Spleen (tissue), 11 donors: ENCODE measurements around the gene AIM2. TPM values are rescaled to one million over a fixed set of nuclear protein-coding genes. Genes with fewer than 3 reads are reported as not detected.
"Not testable (repeated sequence)": the region's sequence is repeated elsewhere in the genome, so short reads cannot be mapped to it uniquely, and the experiment has no call there.

ENCODE experiments used
- DNase-seq: peaks from one replicate; pipeline ENCODE4 v3.0.0-alpha.2; 2020
- H3K27ac ChIP-seq, 8 donors: fragments of 200-600 bp; sonication (generic) in 7 of 8; 1 replicate in 4 of 8; 2 replicates in 4 of 8; pipeline versions ENCODE4 v1.5.0 to v1.8.0; 2016 to 2021; ENCODE audit warnings: inconsistent platforms in 4 of 8, mild to moderate bottlenecking in 4 of 8, moderate library complexity in 1 of 8
- H3K27me3 ChIP-seq, 7 donors: fragments of 200-600 bp; sonication (generic) in 6 of 7; replicated peaks in 1 of 7; 1 replicate in 4 of 7; 2 replicates in 3 of 7; pipeline versions ENCODE4 v1.5.0 to v1.8.0; 2016 to 2021; ENCODE audit warnings: inconsistent platforms in 3 of 7, mild to moderate bottlenecking in 1 of 7
- H3K36me3 ChIP-seq, 6 donors: fragments of 200-600 bp; sonication (generic) in 5 of 6; 1 replicate in 4 of 6; 2 replicates in 2 of 6; pipeline versions ENCODE4 v1.5.0 to v1.8.0; 2016 to 2021; ENCODE audit warnings: inconsistent platforms in 2 of 6
- H3K4me1 ChIP-seq, 6 donors: fragments of 200-600 bp; sonication (generic) in 5 of 6; 1 replicate in 3 of 6; 2 replicates in 3 of 6; pipeline versions ENCODE4 v1.5.0 to v1.8.0; 2016 to 2021; ENCODE audit warnings: inconsistent platforms in 3 of 6
- H3K4me3 ChIP-seq, 8 donors: fragments of 200-600 bp; sonication (generic) in 7 of 8; 1 replicate in 4 of 8; 2 replicates in 4 of 8; pipeline versions ENCODE4 v1.5.0 to v1.8.0; 2016 to 2021; ENCODE audit warnings: inconsistent platforms in 4 of 8, mild to moderate bottlenecking in 4 of 8, moderate library complexity in 2 of 8
- H3K9me3 ChIP-seq, 8 donors: fragments of 200-600 bp; sonication (generic) in 7 of 8; 1 replicate in 4 of 8; 2 replicates in 4 of 8; pipeline versions ENCODE4 v1.5.0 to v1.8.0; 2016 to 2021; ENCODE audit warnings: inconsistent platforms in 4 of 8
- CTCF ChIP-seq, 11 experiments: fragments of 200-600 bp in 7 of 11; fragments of 450-650 bp in 4 of 11; sonication (generic) in 4 of 11; IDR thresholded peaks in 8 of 11; conservative IDR thresholded peaks in 3 of 11; 1 replicate in 7 of 11; 2 replicates in 4 of 11; pipeline versions ENCODE4 v1.4.0 to v1.8.0; 2016 to 2021; ENCODE audit warnings: antibody characterized with exemption in 11 of 11, inconsistent platforms in 4 of 11, mild to moderate bottlenecking in 1 of 11
- POLR2A ChIP-seq, 3 donors: fragments of 450-650 bp; IDR thresholded peaks; one replicate each; pipeline ENCODE4 v1.5.1; 2017; ENCODE audit warnings: antibody characterized with exemption in 3 of 3, mild to moderate bottlenecking in 1 of 3
- POLR2AphosphoS5 ChIP-seq, 3 donors: sonication (generic); formaldehyde crosslinking; IDR thresholded peaks; one replicate each; pipeline ENCODE4 v1.5.1; 2017; ENCODE audit warnings: antibody characterized with exemption in 3 of 3
- WGBS, 5 donors: extraction: QIAGEN DNeasy Blood & Tissue Kit in 3 of 5; methylation state at CpG; one replicate each; pipeline versions ENCODE4 v1.1.5 to v1.1.7; 2013 to 2018; 5-methylcytosine and 5-hydroxymethylcytosine counted together
- intact Hi-C: fragments of 100-400 bp; cut with DNase I; formaldehyde crosslinking; loops from one replicate; pipeline ENCODE4 v1.15.0; 2023; ENCODE audit warnings: low total_unique reads
- polyA plus RNA-seq, 3 donors: library from polyadenylated mRNA; stranded (reverse); fragments of 200-250 nt; gene quantifications; one replicate each; pipeline ENCODE4 v1.2.1, GENCODE V29; 2013
- total RNA-seq, 7 donors: library from RNA; depleted of rRNA in 3 of 7; stranded (reverse); fragments of >200 nt in 3 of 7; fragmentation: NEBNext Ultra II Directional in 4 of 7; extraction: Animal tissue kit (Norgen Biotek cat#: 25700) in 4 of 7; gene quantifications; one replicate each; pipeline versions ENCODE4 v1.1.0 to v1.2.1, GENCODE V29; 2016 to 2021
- donor health status: healthy with polysubstance abuse.
- donor health status: DM: no; HTN: no; CAD: no; lungs with moderate emphysema.
- donor health status: DM: no; HTN: no; CAD: no.
- donor health status: Bipolar disorder and iron deficiency.
- donor health status: healthy.
- donor health status: DM: no; HTN: no; CAD: no.
- donor health status: DM: yes; HTN: yes; CAD: no.

AIM2 gene
- total and polyA plus RNA-seq, 10 donors: 26.2 to 73.9 (median 40.0) TPM

- H3K9me3 ChIP-seq: no peaks in the 10 kb centered on the region
- H3K4me1 ChIP-seq: peaks cover 0 to 64% (median 7%) of the 10 kb centered on the region in 6 donors
- no peak for TF ChIP-seq POLR2A (IDR thresholded peaks at IDR 0.05)
- no peak for TF ChIP-seq CTCF (IDR thresholded peaks at IDR 0.05 in 8 of 11, conservative IDR thresholded peaks at IDR 0.05 in 3 of 11)
- TF ChIP-seq POLR2AphosphoS5 (IDR thresholded peaks at IDR 0.05): no peak
- WGBS, 5 donors: 74 to 82% (median 75%) methylated on average over 7 of the region's 7 CpGs
- peak overlapping the region in 1 of 8 donors; percentile 33 for H3K27ac ChIP-seq
- peaks cover 4 to 96% (median 82%) of the 10 kb centered on the region in 6 donors for H3K36me3 ChIP-seq
- H3K27me3 ChIP-seq: no peaks in the 10 kb centered on the region
- no peak overlapping the region for H3K4me3 ChIP-seq
- intact Hi-C loops: no loop called here
- no peak for DNase-seq
Observed at GRCh38 chr1:159040893-159041724, 35.5 kb downstream of the AIM2 start.

- DNase-seq: no peak
- H3K4me3 ChIP-seq: no peak overlapping the region
- H3K27ac ChIP-seq: no peak overlapping the region
- no peaks in the 10 kb centered on the region for H3K9me3 ChIP-seq
- H3K4me1 ChIP-seq: peaks cover 0 to 63% (median 4%) of the 10 kb centered on the region in 6 donors
- WGBS, 5 donors: 92 to 98% (median 95%) methylated on average over 1 of the region's 1 CpG
- H3K27me3 ChIP-seq: no peaks in the 10 kb centered on the region
- intact Hi-C loops: no loop called here
- no peak for TF ChIP-seq POLR2A (IDR thresholded peaks at IDR 0.05)
- TF ChIP-seq CTCF (IDR thresholded peaks at IDR 0.05 in 8 of 11, conservative IDR thresholded peaks at IDR 0.05 in 3 of 11): no peak
- TF ChIP-seq POLR2AphosphoS5 (IDR thresholded peaks at IDR 0.05): no peak
- peaks cover 4 to 96% (median 84%) of the 10 kb centered on the region in 6 donors for H3K36me3 ChIP-seq
Observed at GRCh38 chr1:159040206-159040605, 36.4 kb downstream of the AIM2 start.

GRCh38 chr1:159030877-159031447, 45.6 kb downstream of the AIM2 start:
- intact Hi-C loops: no loop called here
- H3K4me1 ChIP-seq: peaks cover 4 to 92% (median 43%) of the 10 kb centered on the region in 6 donors
- no peaks in the 10 kb centered on the region for H3K27me3 ChIP-seq
- no peak for DNase-seq
- WGBS, 5 donors: 65 to 87% (median 81%) methylated on average over 3 of the region's 3 CpGs
- H3K27ac ChIP-seq: peak overlapping the region in 1 of 8 donors; percentile 61
- peak in 2 of 3 donors; percentile 31 to 39 for TF ChIP-seq POLR2AphosphoS5 (IDR thresholded peaks at IDR 0.05)
- TF ChIP-seq POLR2A (IDR thresholded peaks at IDR 0.05): no peak
- H3K9me3 ChIP-seq: peaks cover 0 to 12% (median 4%) of the 10 kb centered on the region in 8 donors
- H3K36me3 ChIP-seq: peaks cover 0 to 99% (median 80%) of the 10 kb centered on the region in 6 donors
- H3K4me3 ChIP-seq: no peak overlapping the region

- H3K27me3 ChIP-seq: no peaks in the 10 kb centered on the region
- peaks cover 0 to 99% (median 80%) of the 10 kb centered on the region in 6 donors for H3K36me3 ChIP-seq
- intact Hi-C loops: no loop called here
- peaks cover 0 to 12% (median 4%) of the 10 kb centered on the region in 8 donors for H3K9me3 ChIP-seq
- peak overlapping the region in 1 of 8 donors; percentile 61 for H3K27ac ChIP-seq
- WGBS, 5 donors: 90 to 100% (median 96%) methylated on average over 1 of the region's 1 CpG
- TF ChIP-seq POLR2AphosphoS5 (IDR thresholded peaks at IDR 0.05) (no peak), CTCF (IDR thresholded peaks at IDR 0.05 in 8 of 11, conservative IDR thresholded peaks at IDR 0.05 in 3 of 11) (no peak), POLR2A (IDR thresholded peaks at IDR 0.05) (no peak)
- H3K4me3 ChIP-seq: no peak overlapping the region
- H3K4me1 ChIP-seq: peaks cover 4 to 93% (median 49%) of the 10 kb centered on the region in 6 donors
- DNase-seq: no peak
Observed at GRCh38 chr1:159030311-159030710, 46.3 kb downstream of the AIM2 start.

GRCh38 chr1:159026841-159027240, 49.7 kb downstream of the AIM2 start:
- H3K27me3 ChIP-seq, intact Hi-C loops, DNase-seq: not testable (repeated sequence)
- peaks cover 0 to 12% (median 4%) of the 10 kb centered on the region in 8 donors for H3K9me3 ChIP-seq
- 46 to 53% (median 50%) methylated on average over 2 of the region's 2 CpGs for WGBS, 5 donors
- H3K36me3 ChIP-seq: peaks cover 0 to 99% (median 69%) of the 10 kb centered on the region in 6 donors
- H3K27ac ChIP-seq: peak overlapping the region in 1 of 8 donors; percentile 14
- H3K4me3 ChIP-seq: peak overlapping the region in 1 of 8 donors; percentile 25
- peaks cover 7 to 99% (median 73%) of the 10 kb centered on the region in 6 donors for H3K4me1 ChIP-seq
